Measurements from ENCODE around the gene TSPAN4. TPM values are rescaled to one million over a fixed set of nuclear protein-coding genes. Genes with fewer than 3 reads are reported as not detected.

The TSPAN4 gene
- total RNA-seq, 6 experiments from 2014 or later, result 193 to 267 (median 212) TPM

GRCh38 chr11:794766-795633 lies 47.7 kb upstream of the TSPAN4 start:
- Mint-ChIP-seq H3K27ac (peak overlapping the region; percentile 54), H3K9me3 (no peaks in the 10 kb centered on the region), H3K4me1 (ENCODE audit: low read depth) (peaks cover 17% of the 10 kb centered on the region), H3K4me3 (peak overlapping the region; percentile 91), H3K36me3 (ENCODE audit: low read depth) (no peaks in the 10 kb centered on the region), H3K27me3 (ENCODE audit: insufficient read depth) (peaks cover 2% of the 10 kb centered on the region; the same call in 1 of the 2 replicates)
- DNase-seq, result no peak
- no peak for TF ChIP-seq CTCF (IDR thresholded peaks at IDR 0.05)

- H3K27ac Mint-ChIP-seq, result peak overlapping the region; percentile 89
- peaks cover 2% of the 10 kb centered on the region; the same call in 1 of the 2 replicates for H3K27me3 Mint-ChIP-seq (ENCODE audit: insufficient read depth)
- peaks cover 12% of the 10 kb centered on the region for H3K4me1 Mint-ChIP-seq (ENCODE audit: low read depth)
- H3K4me3 Mint-ChIP-seq, result peak overlapping the region; percentile 91
- no peaks in the 10 kb centered on the region for H3K36me3 Mint-ChIP-seq (ENCODE audit: low read depth)
- peak; percentile 85 for DNase-seq
- no peaks in the 10 kb centered on the region for H3K9me3 Mint-ChIP-seq
- TF ChIP-seq CTCF (IDR thresholded peaks at IDR 0.05), result no peak
Measured at GRCh38 chr11:795634-796564, 46.8 kb upstream of the TSPAN4 start.

- Mint-ChIP-seq H3K4me3 (peak overlapping the region; percentile 91), H3K27me3 (ENCODE audit: insufficient read depth) (peaks cover 4% of the 10 kb centered on the region; the same call in 1 of the 2 replicates), H3K4me1 (ENCODE audit: low read depth) (peaks cover 12% of the 10 kb centered on the region), H3K27ac (peak overlapping the region; percentile 89), H3K9me3 (no peaks in the 10 kb centered on the region), H3K36me3 (ENCODE audit: low read depth) (no peaks in the 10 kb centered on the region)
- DNase-seq, result no peak
- no peak for TF ChIP-seq CTCF (IDR thresholded peaks at IDR 0.05)
Measured at GRCh38 chr11:796565-797295, 45.9 kb upstream of the TSPAN4 start.

GRCh38 chr11:797296-798092 lies 45.2 kb upstream of the TSPAN4 start:
- Mint-ChIP-seq H3K4me1 (ENCODE audit: low read depth) (peaks cover 12% of the 10 kb centered on the region), H3K27me3 (ENCODE audit: insufficient read depth) (peaks cover 4% of the 10 kb centered on the region; the same call in 1 of the 2 replicates), H3K9me3 (no peaks in the 10 kb centered on the region), H3K4me3 (peak overlapping the region; percentile 91), H3K36me3 (ENCODE audit: low read depth) (no peaks in the 10 kb centered on the region), H3K27ac (peak overlapping the region; percentile 89)
- peak; percentile 79 for DNase-seq
- no peak for TF ChIP-seq CTCF (IDR thresholded peaks at IDR 0.05)
